Stimulated activated CD4-positive, alpha-beta T cell treated with anti-CD3 and anti-CD28 coated beads, TNF-alpha, amount 100 ng/mL, for 24 hours (primary cell): Measurements from ENCODE around the gene CPT2.
"Not testable (repeated sequence)": the region's sequence is repeated elsewhere in the genome, so short reads cannot be mapped to it uniquely, and the experiment has no call there.

ENCODE experiments used
- DNase-seq, 3 experiments: peaks; one replicate each; pipeline ENCODE4 v3.0.0-alpha.2; 2020; ENCODE audit warnings: low read depth in 3 of 3

The CPT2 gene

GRCh38 chr1:53182111-53182593 lies 14.5 kb upstream of the CPT2 start:
- peak; percentile 55 to 81 (median 69) for DNase-seq

- no peak for DNase-seq
Measured at GRCh38 chr1:53182716-53183094, 13.9 kb upstream of the CPT2 start.

- no peak for DNase-seq
Measured at GRCh38 chr1:53183095-53183990, 13.3 kb upstream of the CPT2 start.

- DNase-seq = not testable (repeated sequence)
Measured at GRCh38 chr1:53185955-53186297, 10.7 kb upstream of the CPT2 start.

GRCh38 chr1:53186533-53186932 lies 10.1 kb upstream of the CPT2 start:
- no peak for DNase-seq

GRCh38 chr1:53187401-53187800 lies 9.2 kb upstream of the CPT2 start:
- no peak for DNase-seq

GRCh38 chr1:53188099-53188498 lies 8.5 kb upstream of the CPT2 start:
- DNase-seq = no peak

GRCh38 chr1:53189061-53189460 lies 7.6 kb upstream of the CPT2 start:
- no peak for DNase-seq

- no peak for DNase-seq
Measured at GRCh38 chr1:53190210-53190611, 6.4 kb upstream of the CPT2 start.

- DNase-seq = no peak
Measured at GRCh38 chr1:53195246-53196016, 1.2 kb upstream of the CPT2 start.

GRCh38 chr1:53196017-53196484 lies 573 bp upstream of the CPT2 start:
- no peak for DNase-seq

- no peak for DNase-seq
Measured at GRCh38 chr1:53197291-53198200, 922 bp downstream of the CPT2 start.

- no peak for DNase-seq
Measured at GRCh38 chr1:53198241-53198651, 1.6 kb downstream of the CPT2 start.

GRCh38 chr1:53203466-53203865 lies 6.8 kb downstream of the CPT2 start:
- no peak for DNase-seq

- DNase-seq = not testable (repeated sequence)
Measured at GRCh38 chr1:53205496-53205895, 8.9 kb downstream of the CPT2 start.

- not testable (repeated sequence) for DNase-seq
Measured at GRCh38 chr1:53206083-53206685, 9.6 kb downstream of the CPT2 start.

- no peak for DNase-seq
Measured at GRCh38 chr1:53206735-53207379, 10.2 kb downstream of the CPT2 start.

GRCh38 chr1:53207726-53208125 lies 11.1 kb downstream of the CPT2 start:
- DNase-seq = no peak

- DNase-seq = no peak
Measured at GRCh38 chr1:53210352-53210751, 13.7 kb downstream of the CPT2 start.

- no peak for DNase-seq
Measured at GRCh38 chr1:53210954-53211353, 14.3 kb downstream of the CPT2 start.
